Activated CD4-positive, alpha-beta T cell treated with anti-CD3 and anti-CD28 coated beads, Interleukin-2, amount 10 ng/mL, durations not matched to agents 24 days and 14 days (primary cell): ENCODE results near the gene PCA3. TPM values are rescaled to one million over a fixed set of nuclear protein-coding genes. Genes with fewer than 3 reads are reported as not detected.

ENCODE experiments used
- DNase-seq: peaks from one replicate; pipeline ENCODE4 v3.0.0; 2022
- H3K27ac Mint-ChIP-seq: one replicate; pipeline ENCODE4 v1.8.0; 2022; ENCODE audit warnings: mild to moderate bottlenecking, mixed read lengths
- H3K27me3 Mint-ChIP-seq: one replicate; pipeline ENCODE4 v1.8.0; 2022; ENCODE audit warnings: mixed read lengths
- H3K36me3 Mint-ChIP-seq: one replicate; pipeline ENCODE4 v1.8.0; 2022; ENCODE audit warnings: low read depth, mild to moderate bottlenecking, mixed read lengths
- H3K4me1 Mint-ChIP-seq: one replicate; pipeline ENCODE4 v1.8.0; 2021; ENCODE audit warnings: mixed read lengths
- H3K4me3 Mint-ChIP-seq: one replicate; pipeline ENCODE4 v1.8.0; 2022; ENCODE audit warnings: mild to moderate bottlenecking, moderate library complexity, mixed read lengths
- H3K9me3 Mint-ChIP-seq: one replicate; pipeline ENCODE4 v1.8.0; 2021; ENCODE audit warnings: mixed read lengths
- intact Hi-C: fragments of 100-400 bp; cut with micrococcal nuclease; formaldehyde crosslinking; loops from one replicate; pipeline ENCODE4 v1.15.1; 2023
- total RNA-seq: library from RNA; stranded (reverse); gene quantifications from 2 replicates; pipeline ENCODE4 v1.2.3, GENCODE V29; 2022

PCA3 gene
- total RNA-seq, 1 donor from 2014 or later, result not detected

DNA sequence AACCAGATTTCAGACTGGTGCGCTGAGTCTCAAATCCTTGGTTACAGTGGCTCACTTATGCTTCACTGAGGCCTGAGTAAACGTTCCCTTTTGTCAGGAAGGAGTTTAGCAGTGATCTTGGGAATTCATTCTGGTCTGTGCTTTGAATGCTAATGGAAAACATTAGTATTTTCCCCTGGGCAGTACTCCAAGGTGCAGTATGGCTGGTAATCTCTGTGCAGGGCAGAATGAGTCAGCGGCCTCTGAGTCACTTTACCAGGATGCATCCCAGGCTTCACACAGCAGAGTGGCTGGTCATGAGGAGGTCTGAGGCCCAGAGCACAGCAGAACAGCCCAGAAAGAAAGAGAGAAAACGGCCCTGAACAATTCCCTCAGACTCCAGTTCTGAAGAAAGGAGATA lies 54.0 kb downstream of the PCA3 start:
- H3K27ac Mint-ChIP-seq, result no peak overlapping the region
- no peak for DNase-seq
- intact Hi-C loops, result no loop called here
- no peak overlapping the region for H3K4me3 Mint-ChIP-seq
- no peaks in the 10 kb centered on the region for H3K4me1 Mint-ChIP-seq
- H3K27me3 Mint-ChIP-seq, result peaks cover 3% of the 10 kb centered on the region
- H3K36me3 Mint-ChIP-seq, result no peaks in the 10 kb centered on the region
- no peaks in the 10 kb centered on the region for H3K9me3 Mint-ChIP-seq

GRCh38 chr9:76820431-76820830 lies 56.2 kb downstream of the PCA3 start:
- Mint-ChIP-seq H3K27me3 (peaks cover 3% of the 10 kb centered on the region), H3K27ac (no peak overlapping the region), H3K4me1 (no peaks in the 10 kb centered on the region), H3K36me3 (no peaks in the 10 kb centered on the region), H3K9me3 (no peaks in the 10 kb centered on the region), H3K4me3 (no peak overlapping the region)
- intact Hi-C loops, result no loop called here
- no peak for DNase-seq

DNA sequence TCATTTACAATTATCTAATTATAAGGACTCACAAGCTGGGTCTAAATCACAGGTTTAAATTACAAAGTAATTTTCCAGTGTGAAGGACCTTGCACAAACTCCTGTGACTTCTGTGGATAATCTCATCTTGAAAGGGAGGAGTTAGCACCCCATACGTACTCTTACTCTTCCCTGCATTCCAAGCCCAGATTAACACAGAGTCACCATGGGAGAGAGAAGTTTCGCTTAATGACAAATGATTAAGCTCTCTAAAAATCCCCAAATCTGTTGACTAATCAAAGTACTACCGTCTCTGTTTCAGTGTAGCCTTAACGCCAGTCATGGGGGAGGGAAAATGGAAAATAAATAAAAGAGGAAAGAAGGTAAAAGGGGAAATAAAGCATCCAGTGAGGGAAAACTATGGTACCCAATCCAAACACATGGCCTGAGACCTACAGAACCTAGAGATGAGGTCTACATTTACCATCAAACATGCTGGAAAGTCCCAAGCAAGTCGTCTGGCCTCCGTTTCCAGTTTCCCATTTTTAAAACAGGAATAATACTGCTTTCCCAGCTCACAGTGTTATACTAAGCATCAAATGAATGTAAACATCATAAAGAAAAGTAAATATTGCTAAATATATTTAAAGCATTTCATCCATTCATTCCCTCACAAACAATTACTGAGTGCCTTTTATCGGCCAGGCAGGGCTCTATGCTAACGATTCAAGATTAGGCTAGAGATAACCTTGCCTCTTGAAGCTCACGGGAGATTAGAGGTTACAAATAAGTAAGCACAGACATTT lies 63.2 kb downstream of the PCA3 start:
- H3K9me3 Mint-ChIP-seq, result no peaks in the 10 kb centered on the region
- peaks cover 4% of the 10 kb centered on the region for H3K27me3 Mint-ChIP-seq
- H3K4me1 Mint-ChIP-seq, result no peaks in the 10 kb centered on the region
- no peak overlapping the region for H3K4me3 Mint-ChIP-seq
- no peak for DNase-seq
- intact Hi-C loops, result no loop called here
- no peak overlapping the region for H3K27ac Mint-ChIP-seq
- no peaks in the 10 kb centered on the region for H3K36me3 Mint-ChIP-seq

- intact Hi-C loops, result no loop called here
- no peak for DNase-seq
- Mint-ChIP-seq H3K36me3 (no peaks in the 10 kb centered on the region), H3K4me3 (no peak overlapping the region), H3K9me3 (no peaks in the 10 kb centered on the region), H3K27me3 (peaks cover 4% of the 10 kb centered on the region), H3K27ac (no peak overlapping the region), H3K4me1 (no peaks in the 10 kb centered on the region)
These were observed 64.2 kb downstream of the PCA3 start for GRCh38 chr9:76828447-76828846.

DNA sequence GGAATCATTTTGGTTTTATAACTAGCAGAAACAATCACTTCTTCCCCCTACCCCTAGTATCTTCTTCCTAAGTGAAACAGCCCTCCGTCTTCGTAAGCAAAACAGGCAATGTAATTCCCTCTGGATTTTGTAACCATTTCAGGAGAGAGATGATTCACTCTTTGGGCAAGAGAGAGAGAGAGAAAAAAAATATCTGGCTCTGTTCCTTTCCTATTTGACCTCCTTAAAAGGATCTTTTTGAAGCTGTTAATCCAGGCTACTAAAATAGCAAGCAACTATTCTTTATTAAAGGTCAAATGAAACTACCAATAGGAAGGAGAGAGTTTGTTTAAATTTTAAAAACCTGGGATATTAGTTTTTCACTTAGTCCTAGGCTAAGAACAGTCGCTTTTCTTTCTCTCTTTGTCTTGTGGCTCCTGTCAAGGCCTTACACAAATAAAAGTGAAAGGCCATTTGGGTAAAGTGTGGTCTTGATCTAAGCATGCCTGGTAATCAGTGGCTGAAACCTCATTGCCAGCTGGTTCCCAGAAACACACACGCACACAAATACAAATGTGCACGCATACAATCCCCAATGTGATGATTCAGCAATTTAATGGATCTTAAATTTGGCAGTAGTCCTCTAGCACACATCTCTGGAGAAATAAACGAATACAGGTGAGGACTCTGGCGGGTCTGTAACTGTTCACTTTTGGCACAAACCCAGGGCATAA lies 71.5 kb downstream of the PCA3 start:
- H3K36me3 Mint-ChIP-seq, result no peaks in the 10 kb centered on the region
- H3K27me3 Mint-ChIP-seq, result peaks cover 2% of the 10 kb centered on the region
- intact Hi-C loops, result no loop called here

More for the DNA sequence above, 71.5 kb downstream of the PCA3 start:
- DNase-seq, result no peak
- Mint-ChIP-seq H3K4me3 (no peak overlapping the region), H3K4me1 (no peaks in the 10 kb centered on the region), H3K27ac (no peak overlapping the region), H3K9me3 (no peaks in the 10 kb centered on the region)

Other genes starting within 250 kb of the PCA3 start
- 0.40 and 0.50 TPM in 2 replicates for gene PRUNE2, start 141.7 kb downstream of the PCA3 start, total RNA-seq